ENCODE measurements around the gene CDC6. TPM values are rescaled to one million over a fixed set of nuclear protein-coding genes. Genes with fewer than 3 reads are reported as not detected.

The CDC6 gene
- total and polyA plus RNA-seq, 2 donors (not counting 3 experiments of a cell fraction or from before 2014, with no cell fraction given), result 15.5 to 55.2 TPM

GRCh38 chr17:40325156-40326013, 37.7 kb downstream of the CDC6 start:
- no peak overlapping the region for H2AFZ ChIP-seq (ENCODE audit: low read depth, low read length)
- no peak overlapping the region for H3K4me3 ChIP-seq (replicated peaks in 1 of 3; ENCODE audit: insufficient read depth in 1 of 3, low read depth in 1 of 3, low read length in 3 of 3)
- CTCF ChIA-PET, result interaction anchor here (0.6 to 3.5 kb wide), 9 partner anchors 8 to 33 kb away, joined by 3 to 14 read pairs (median 3); no protein-coding TSS in a partner anchor
- DNase-seq (ENCODE audit: low read depth, low spot score), result no peak
- TF ChIP-seq, protein P1, sequence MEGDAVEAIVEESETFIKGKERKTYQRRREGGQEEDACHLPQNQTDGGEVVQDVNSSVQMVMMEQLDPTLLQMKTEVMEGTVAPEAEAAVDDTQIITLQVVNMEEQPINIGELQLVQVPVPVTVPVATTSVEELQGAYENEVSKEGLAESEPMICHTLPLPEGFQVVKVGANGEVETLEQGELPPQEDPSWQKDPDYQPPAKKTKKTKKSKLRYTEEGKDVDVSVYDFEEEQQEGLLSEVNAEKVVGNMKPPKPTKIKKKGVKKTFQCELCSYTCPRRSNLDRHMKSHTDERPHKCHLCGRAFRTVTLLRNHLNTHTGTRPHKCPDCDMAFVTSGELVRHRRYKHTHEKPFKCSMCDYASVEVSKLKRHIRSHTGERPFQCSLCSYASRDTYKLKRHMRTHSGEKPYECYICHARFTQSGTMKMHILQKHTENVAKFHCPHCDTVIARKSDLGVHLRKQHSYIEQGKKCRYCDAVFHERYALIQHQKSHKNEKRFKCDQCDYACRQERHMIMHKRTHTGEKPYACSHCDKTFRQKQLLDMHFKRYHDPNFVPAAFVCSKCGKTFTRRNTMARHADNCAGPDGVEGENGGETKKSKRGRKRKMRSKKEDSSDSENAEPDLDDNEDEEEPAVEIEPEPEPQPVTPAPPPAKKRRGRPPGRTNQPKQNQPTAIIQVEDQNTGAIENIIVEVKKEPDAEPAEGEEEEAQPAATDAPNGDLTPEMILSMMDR (IDR thresholded peaks at IDR 0.05; ENCODE audit: extremely low read depth in 1 of 2, insufficient read depth in 1 of 2, low read depth in 1 of 2, low read length in 2 of 2), result no peak
- no peak for TF ChIP-seq FOS (IDR thresholded peaks at IDR 0.05; ENCODE audit: borderline replicate concordance, insufficient read depth, low read length)
- TF ChIP-seq POLR2A (IDR thresholded peaks at IDR 0.05; ENCODE audit: low read depth, low read length), result no peak
- TF ChIP-seq EZH2 (IDR thresholded peaks at IDR 0.05; ENCODE audit: borderline replicate concordance, low read depth, low read length, severe bottlenecking), result no peak
- TF ChIP-seq GATA2 (IDR thresholded peaks at IDR 0.05; ENCODE audit: insufficient read depth, insufficient read length, low read depth, low read length), result no peak
- no peak for TF ChIP-seq MYC (IDR thresholded peaks at IDR 0.05; ENCODE audit: low read depth, low read length)
- no peak for TF ChIP-seq JUN (IDR thresholded peaks at IDR 0.05; ENCODE audit: borderline replicate concordance, insufficient read depth, insufficient read length, low read depth)
- TF ChIP-seq, protein P2, sequence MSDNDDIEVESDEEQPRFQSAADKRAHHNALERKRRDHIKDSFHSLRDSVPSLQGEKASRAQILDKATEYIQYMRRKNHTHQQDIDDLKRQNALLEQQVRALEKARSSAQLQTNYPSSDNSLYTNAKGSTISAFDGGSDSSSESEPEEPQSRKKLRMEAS (IDR thresholded peaks at IDR 0.05; ENCODE audit: insufficient read depth, insufficient read length), result no peak
- no peak for TF ChIP-seq POLR2AphosphoS5 (IDR thresholded peaks at IDR 0.05; ENCODE audit: insufficient read depth, low read depth, low read length)
- peaks cover 77% of the 10 kb centered on the region for H3K79me2 ChIP-seq (ENCODE audit: control insufficient read depth, insufficient read depth, low read length)
- no peaks in the 10 kb centered on the region for H3K36me3 ChIP-seq (ENCODE audit: control insufficient read depth in 2 of 2, extremely low read depth in 1 of 2, insufficient read depth in 2 of 2, low read length in 2 of 2)
- H3K27ac ChIP-seq (ENCODE audit: insufficient read depth, low read depth, low read length), result peak overlapping the region; percentile 44
- no peaks in the 10 kb centered on the region for H4K20me1 ChIP-seq (replicated peaks; ENCODE audit: control insufficient read depth, extremely low read depth, insufficient read depth, low read length)
- dilution Hi-C loops (cut with MboI; ENCODE audit: extremely low pct_ligation_motif_present, low sequenced_read_pairs) (no loop called here), intact Hi-C loops (cut with micrococcal nuclease) (no loop called here)
- peaks cover 67% of the 10 kb centered on the region for H3K4me1 ChIP-seq (ENCODE audit: control insufficient read depth, extremely low read depth, insufficient read depth, low read length)
- no peak for FAIRE-seq
- H3K9me1 ChIP-seq (replicated peaks; ENCODE audit: control insufficient read depth, extremely low read depth, insufficient read depth, low read length), result no peaks in the 10 kb centered on the region
- H3K9me3 ChIP-seq (replicated peaks; ENCODE audit: control insufficient read depth, insufficient read depth, low read length), result no peaks in the 10 kb centered on the region
- BruUV-seq (replicated peaks), result no TSS peak
- H3K9ac ChIP-seq (replicated peaks; ENCODE audit: extremely low read depth, insufficient read depth, low read length), result no peak overlapping the region
- POLR2A ChIA-PET, result interaction anchor here (0.8 kb wide), 1 partner anchor 8 kb away, joined by 3 read pairs; no protein-coding TSS in a partner anchor
- H3K4me2 ChIP-seq (ENCODE audit: insufficient read depth, low read length), result no peak overlapping the region
- H3K27me3 ChIP-seq (ENCODE audit: control insufficient read depth in 2 of 2, insufficient read depth in 2 of 2, low read length in 2 of 2), result no peaks in the 10 kb centered on the region

Measured in endothelial cell of umbilical vein (primary cell).